Measurements from ENCODE around the gene GDI1.

The GDI1 gene

DNA sequence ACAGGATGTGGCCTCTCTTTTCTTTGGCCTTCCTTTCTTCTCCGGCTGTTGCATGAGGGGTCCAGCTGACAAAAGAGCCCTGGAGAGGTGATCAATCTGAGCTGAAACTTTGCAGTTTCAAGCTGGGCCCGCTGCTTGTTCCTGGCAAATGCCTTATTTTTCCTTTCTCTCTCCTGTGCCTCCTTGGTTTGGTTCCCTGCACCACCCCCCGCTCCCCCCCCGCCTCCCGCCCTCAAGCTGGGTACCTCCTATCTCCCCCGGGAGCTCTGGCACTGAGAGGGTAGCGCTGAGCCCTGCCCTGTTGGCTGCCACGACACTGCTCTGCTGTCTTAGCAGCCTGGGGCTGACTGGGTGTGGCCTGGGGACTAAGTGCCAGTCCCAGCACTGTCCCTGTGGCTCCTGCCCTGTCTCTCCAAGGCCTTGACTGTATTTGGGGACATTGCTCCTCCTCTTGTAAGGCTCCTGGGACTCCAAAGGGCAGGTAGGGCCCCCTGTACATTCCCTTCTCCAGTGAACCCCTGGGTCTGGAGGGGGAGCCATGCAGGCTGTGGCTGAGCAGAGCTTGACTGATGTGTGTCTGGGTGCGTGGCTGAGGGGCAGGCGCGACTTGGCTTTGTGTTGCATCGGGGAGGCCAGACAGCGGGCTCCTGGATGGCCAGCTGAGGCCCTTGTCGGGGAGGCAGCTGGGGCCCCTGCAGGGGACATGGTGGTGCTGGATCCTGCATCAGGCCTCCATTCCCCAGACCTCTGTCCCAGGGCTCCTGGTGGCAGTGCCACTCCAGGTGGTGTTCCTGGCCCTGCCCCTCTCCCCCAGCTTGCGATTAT, 22.2 kb downstream of the GDI1 start:
- H3K4me3 ChIP-seq (ENCODE audit: low read length): peak overlapping the region; percentile 56
- no peaks in the 10 kb centered on the region for H3K4me1 ChIP-seq (ENCODE audit: control insufficient read depth, low read depth, low read length)
- H3K9me3 ChIP-seq (ENCODE audit: control insufficient read depth, low read depth, low read length): peaks cover 4% of the 10 kb centered on the region
- peaks cover 5% of the 10 kb centered on the region for H3K27me3 ChIP-seq (ENCODE audit: control insufficient read depth, insufficient read depth, low read length)
- no peak overlapping the region for H3K27ac ChIP-seq (ENCODE audit: low read length)
- no peaks in the 10 kb centered on the region for H3K36me3 ChIP-seq (ENCODE audit: control insufficient read depth, low read depth, low read length)
- H3K9ac ChIP-seq (ENCODE audit: low read length): peak overlapping the region; percentile 32

- H3K4me3 ChIP-seq (ENCODE audit: low read length): no peak overlapping the region
- H3K36me3 ChIP-seq (ENCODE audit: control insufficient read depth, low read depth, low read length): no peaks in the 10 kb centered on the region
- H3K27ac ChIP-seq (ENCODE audit: low read length): no peak overlapping the region
- H3K9me3 ChIP-seq (ENCODE audit: control insufficient read depth, low read depth, low read length): peaks cover 4% of the 10 kb centered on the region
- peaks cover 5% of the 10 kb centered on the region for H3K27me3 ChIP-seq (ENCODE audit: control insufficient read depth, insufficient read depth, low read length)
- H3K4me1 ChIP-seq (ENCODE audit: control insufficient read depth, low read depth, low read length): no peaks in the 10 kb centered on the region
- no peak overlapping the region for H3K9ac ChIP-seq (ENCODE audit: low read length)
Measured at GRCh38 chrX:154459832-154460231, 22.9 kb downstream of the GDI1 start.

GRCh38 chrX:154460326-154460725, 23.4 kb downstream of the GDI1 start:
- no peak overlapping the region for H3K9ac ChIP-seq (ENCODE audit: low read length)
- no peaks in the 10 kb centered on the region for H3K36me3 ChIP-seq (ENCODE audit: control insufficient read depth, low read depth, low read length)
- peaks cover 4% of the 10 kb centered on the region for H3K9me3 ChIP-seq (ENCODE audit: control insufficient read depth, low read depth, low read length)
- peaks cover 5% of the 10 kb centered on the region for H3K27me3 ChIP-seq (ENCODE audit: control insufficient read depth, insufficient read depth, low read length)
- no peak overlapping the region for H3K27ac ChIP-seq (ENCODE audit: low read length)
- H3K4me3 ChIP-seq (ENCODE audit: low read length): no peak overlapping the region
- H3K4me1 ChIP-seq (ENCODE audit: control insufficient read depth, low read depth, low read length): no peaks in the 10 kb centered on the region

DNA sequence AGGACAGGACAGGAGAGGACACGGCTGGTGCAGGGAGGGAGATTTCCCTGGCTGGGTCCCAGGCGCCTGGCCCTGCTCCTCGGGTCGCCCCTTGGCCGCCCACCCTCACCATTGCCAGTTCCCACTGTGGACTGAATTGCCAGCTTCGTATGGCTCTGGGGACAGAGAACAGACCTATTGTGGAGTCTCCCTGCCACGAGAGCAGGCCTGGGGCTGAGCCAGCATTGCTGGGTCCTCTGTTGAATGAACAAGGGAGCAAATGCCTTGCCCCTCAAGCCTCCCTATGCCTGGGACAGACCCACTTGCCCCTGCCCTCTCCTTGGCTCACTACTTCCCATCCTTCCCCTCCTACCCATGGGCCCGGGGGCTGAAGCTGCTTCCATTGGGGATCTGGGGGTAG, 25.4 kb downstream of the GDI1 start:
- H3K27me3 ChIP-seq (ENCODE audit: control insufficient read depth, insufficient read depth, low read length): no peaks in the 10 kb centered on the region
- peaks cover under 1% of the 10 kb centered on the region for H3K9me3 ChIP-seq (ENCODE audit: control insufficient read depth, low read depth, low read length)
- no peak overlapping the region for H3K27ac ChIP-seq (ENCODE audit: low read length)
- H3K4me1 ChIP-seq (ENCODE audit: control insufficient read depth, low read depth, low read length): no peaks in the 10 kb centered on the region
- no peak overlapping the region for H3K4me3 ChIP-seq (ENCODE audit: low read length)
- no peak overlapping the region for H3K9ac ChIP-seq (ENCODE audit: low read length)
- H3K36me3 ChIP-seq (ENCODE audit: control insufficient read depth, low read depth, low read length): no peaks in the 10 kb centered on the region

GRCh38 chrX:154463611-154464220, 26.8 kb downstream of the GDI1 start:
- H3K9ac ChIP-seq (ENCODE audit: low read length): no peak overlapping the region
- no peaks in the 10 kb centered on the region for H3K27me3 ChIP-seq (ENCODE audit: control insufficient read depth, insufficient read depth, low read length)
- H3K27ac ChIP-seq (ENCODE audit: low read length): no peak overlapping the region
- no peaks in the 10 kb centered on the region for H3K9me3 ChIP-seq (ENCODE audit: control insufficient read depth, low read depth, low read length)
- no peaks in the 10 kb centered on the region for H3K4me1 ChIP-seq (ENCODE audit: control insufficient read depth, low read depth, low read length)
- H3K36me3 ChIP-seq (ENCODE audit: control insufficient read depth, low read depth, low read length): peaks cover 5% of the 10 kb centered on the region
- no peak overlapping the region for H3K4me3 ChIP-seq (ENCODE audit: low read length)

GRCh38 chrX:154464806-154465365, 27.9 kb downstream of the GDI1 start:
- no peak overlapping the region for H3K27ac ChIP-seq (ENCODE audit: low read length)
- no peaks in the 10 kb centered on the region for H3K4me1 ChIP-seq (ENCODE audit: control insufficient read depth, low read depth, low read length)
- no peaks in the 10 kb centered on the region for H3K27me3 ChIP-seq (ENCODE audit: control insufficient read depth, insufficient read depth, low read length)
- no peaks in the 10 kb centered on the region for H3K9me3 ChIP-seq (ENCODE audit: control insufficient read depth, low read depth, low read length)
- H3K4me3 ChIP-seq (ENCODE audit: low read length): no peak overlapping the region
- no peak overlapping the region for H3K9ac ChIP-seq (ENCODE audit: low read length)
- H3K36me3 ChIP-seq (ENCODE audit: control insufficient read depth, low read depth, low read length): peaks cover 5% of the 10 kb centered on the region

DNA sequence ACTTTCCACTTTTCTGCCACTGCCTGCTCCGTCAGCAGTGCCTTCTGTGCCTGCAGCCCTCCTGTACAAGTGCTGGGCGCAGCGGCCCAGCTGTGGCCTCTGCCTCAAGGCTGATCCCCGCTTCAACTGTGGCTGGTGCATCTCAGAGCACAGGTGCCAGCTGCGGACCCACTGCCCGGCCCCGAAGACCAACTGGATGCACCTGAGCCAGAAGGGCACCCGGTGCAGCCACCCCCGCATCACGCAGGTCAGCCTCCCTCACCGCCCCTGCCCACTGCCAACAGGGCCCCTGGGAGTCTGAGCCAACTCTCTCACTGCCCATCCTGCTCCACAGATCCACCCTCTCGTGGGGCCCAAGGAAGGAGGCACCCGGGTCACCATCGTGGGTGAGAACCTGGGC, 28.6 kb downstream of the GDI1 start:
- no peaks in the 10 kb centered on the region for H3K4me1 ChIP-seq (ENCODE audit: control insufficient read depth, low read depth, low read length)
- no peak overlapping the region for H3K4me3 ChIP-seq (ENCODE audit: low read length)
- H3K36me3 ChIP-seq (ENCODE audit: control insufficient read depth, low read depth, low read length): peaks cover 5% of the 10 kb centered on the region
- H3K9ac ChIP-seq (ENCODE audit: low read length): no peak overlapping the region
- H3K9me3 ChIP-seq (ENCODE audit: control insufficient read depth, low read depth, low read length): no peaks in the 10 kb centered on the region
- H3K27ac ChIP-seq (ENCODE audit: low read length): no peak overlapping the region
- H3K27me3 ChIP-seq (ENCODE audit: control insufficient read depth, insufficient read depth, low read length): no peaks in the 10 kb centered on the region

- H3K4me1 ChIP-seq (ENCODE audit: control insufficient read depth, low read depth, low read length): no peaks in the 10 kb centered on the region
- H3K27ac ChIP-seq (ENCODE audit: low read length): no peak overlapping the region
- peaks cover 5% of the 10 kb centered on the region for H3K36me3 ChIP-seq (ENCODE audit: control insufficient read depth, low read depth, low read length)
- H3K9me3 ChIP-seq (ENCODE audit: control insufficient read depth, low read depth, low read length): no peaks in the 10 kb centered on the region
- H3K27me3 ChIP-seq (ENCODE audit: control insufficient read depth, insufficient read depth, low read length): no peaks in the 10 kb centered on the region
- H3K4me3 ChIP-seq (ENCODE audit: low read length): no peak overlapping the region
- H3K9ac ChIP-seq (ENCODE audit: low read length): no peak overlapping the region
Measured at GRCh38 chrX:154466036-154466435, 29.1 kb downstream of the GDI1 start.

DNA sequence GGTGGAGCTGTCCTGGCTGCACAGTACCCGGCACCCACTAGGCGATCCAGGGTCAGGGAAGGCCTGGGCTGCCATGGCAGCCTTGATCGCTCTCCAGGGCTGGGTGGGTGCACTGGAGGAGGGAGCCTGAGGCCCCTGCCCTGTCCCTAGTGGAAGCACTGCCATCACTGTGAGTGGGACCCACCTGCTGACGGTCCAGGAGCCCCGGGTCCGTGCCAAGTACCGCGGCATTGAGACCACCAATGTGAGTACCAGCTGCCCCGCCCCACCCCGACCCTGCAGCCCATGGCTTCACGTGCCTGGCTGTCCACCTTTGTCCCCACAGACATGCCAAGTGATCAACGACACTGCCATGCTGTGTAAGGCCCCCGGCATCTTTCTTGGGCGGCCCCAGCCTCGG, 30.0 kb downstream of the GDI1 start:
- Histone ChIP-seq H3K9me3 (ENCODE audit: control insufficient read depth, low read depth, low read length) (no peaks in the 10 kb centered on the region), H3K4me1 (ENCODE audit: control insufficient read depth, low read depth, low read length) (no peaks in the 10 kb centered on the region), H3K36me3 (ENCODE audit: control insufficient read depth, low read depth, low read length) (peaks cover 5% of the 10 kb centered on the region), H3K4me3 (ENCODE audit: low read length) (no peak overlapping the region), H3K9ac (ENCODE audit: low read length) (no peak overlapping the region), H3K27ac (ENCODE audit: low read length) (no peak overlapping the region), H3K27me3 (ENCODE audit: control insufficient read depth, insufficient read depth, low read length) (no peaks in the 10 kb centered on the region)

DNA sequence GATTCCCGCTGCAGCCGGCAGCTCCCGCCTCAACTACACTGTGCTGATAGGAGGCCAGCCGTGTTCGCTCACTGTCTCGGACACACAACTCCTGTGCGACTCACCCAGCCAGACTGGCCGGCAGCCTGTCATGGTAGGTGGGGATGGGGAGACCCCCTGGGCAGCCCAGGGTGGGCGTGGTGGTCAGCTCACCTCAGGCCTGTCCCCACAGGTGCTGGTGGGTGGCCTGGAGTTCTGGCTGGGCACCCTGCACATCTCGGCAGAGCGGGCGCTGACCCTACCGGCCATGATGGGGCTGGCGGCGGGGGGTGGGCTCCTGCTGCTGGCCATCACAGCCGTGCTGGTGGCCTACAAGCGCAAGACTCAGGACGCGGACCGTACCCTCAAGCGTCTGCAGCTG, 30.6 kb downstream of the GDI1 start:
- Histone ChIP-seq H3K9ac (ENCODE audit: low read length) (no peak overlapping the region), H3K36me3 (ENCODE audit: control insufficient read depth, low read depth, low read length) (peaks cover 5% of the 10 kb centered on the region)

DNA sequence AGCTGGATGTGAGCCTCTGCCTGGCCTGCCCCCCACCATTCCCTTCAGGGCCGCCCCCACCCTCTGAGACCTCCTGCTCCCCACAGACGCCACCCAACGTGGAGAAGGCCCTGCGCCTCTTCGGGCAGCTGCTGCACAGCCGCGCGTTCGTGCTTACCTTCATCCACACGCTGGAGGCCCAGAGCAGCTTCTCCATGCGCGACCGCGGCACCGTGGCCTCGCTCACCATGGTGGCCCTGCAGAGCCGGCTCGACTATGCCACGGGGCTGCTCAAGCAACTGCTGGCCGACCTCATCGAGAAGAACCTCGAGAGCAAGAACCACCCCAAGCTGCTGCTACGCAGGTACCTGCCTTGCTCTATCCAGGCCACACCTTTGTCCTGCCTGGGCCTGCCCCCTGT, 31.3 kb downstream of the GDI1 start:
- Histone ChIP-seq H3K4me3 (ENCODE audit: low read length) (no peak overlapping the region), H3K36me3 (ENCODE audit: control insufficient read depth, low read depth, low read length) (peaks cover 5% of the 10 kb centered on the region), H3K9ac (ENCODE audit: low read length) (no peak overlapping the region)

More for the DNA sequence above, 30.6 kb downstream of the GDI1 start:
- Histone ChIP-seq H3K4me3 (ENCODE audit: low read length) (no peak overlapping the region), H3K27me3 (ENCODE audit: control insufficient read depth, insufficient read depth, low read length) (no peaks in the 10 kb centered on the region), H3K27ac (ENCODE audit: low read length) (no peak overlapping the region), H3K4me1 (ENCODE audit: control insufficient read depth, low read depth, low read length) (no peaks in the 10 kb centered on the region), H3K9me3 (ENCODE audit: control insufficient read depth, low read depth, low read length) (no peaks in the 10 kb centered on the region)

More for the DNA sequence above, 31.3 kb downstream of the GDI1 start:
- H3K27me3 ChIP-seq (ENCODE audit: control insufficient read depth, insufficient read depth, low read length): no peaks in the 10 kb centered on the region
- no peak overlapping the region for H3K27ac ChIP-seq (ENCODE audit: low read length)
- H3K9me3 ChIP-seq (ENCODE audit: control insufficient read depth, low read depth, low read length): no peaks in the 10 kb centered on the region
- H3K4me1 ChIP-seq (ENCODE audit: control insufficient read depth, low read depth, low read length): no peaks in the 10 kb centered on the region
